Heart left ventricle (tissue), 16 donors: Measurements from ENCODE around the gene NLE1. TPM values are rescaled to one million over a fixed set of nuclear protein-coding genes. Genes with fewer than 3 reads are reported as not detected.

Experiments used
- ATAC-seq, 4 donors: fragments of 200-7000 bp; cut with Tn5 transposase; one replicate each; pipeline ENCODE4 v1.9.1; 2020 to 2022; ENCODE audit warnings: moderate library complexity in 4 of 4, mild to moderate bottlenecking in 3 of 4, moderate number of reproducible peaks in 1 of 4
- DNase-seq, 5 donors: peaks; one replicate each; pipeline ENCODE4 v3.0.0-alpha.2; 2020
- H3K27ac ChIP-seq, 12 donors: fragments of 200-600 bp; sonication (generic) in 4 of 12; one replicate each; pipeline versions ENCODE4 v1.5.0 to v1.8.0; 2016 to 2022; ENCODE audit warnings: mild to moderate bottlenecking in 2 of 12
- H3K27me3 ChIP-seq, 9 donors: fragments of 200-600 bp; sonication (generic) in 2 of 9; one replicate each; pipeline versions ENCODE4 v1.5.1 to v1.8.0; 2016 to 2022; ENCODE audit warnings: mild to moderate bottlenecking in 3 of 9
- H3K36me3 ChIP-seq, 9 donors: fragments of 200-600 bp; sonication (generic) in 2 of 9; one replicate each; pipeline versions ENCODE4 v1.5.0 to v1.8.0; 2018 to 2022; ENCODE audit warnings: mild to moderate bottlenecking in 2 of 9
- H3K4me1 ChIP-seq, 12 donors: fragments of 200-600 bp; sonication (generic) in 4 of 12; one replicate each; pipeline versions ENCODE4 v1.5.0 to v1.8.0; 2016 to 2022; ENCODE audit warnings: mild to moderate bottlenecking in 3 of 12
- H3K4me3 ChIP-seq, 12 donors: fragments of 200-600 bp; sonication (generic) in 4 of 12; one replicate each; pipeline versions ENCODE4 v1.5.0 to v1.8.0; 2017 to 2022; ENCODE audit warnings: mild to moderate bottlenecking in 9 of 12, moderate library complexity in 4 of 12
- H3K9me3 ChIP-seq, 12 donors: fragments of 200-600 bp; sonication (generic) in 4 of 12; one replicate each; pipeline versions ENCODE4 v1.5.0 to v1.8.0; 2016 to 2022; ENCODE audit warnings: mild to moderate bottlenecking in 1 of 12
- POLR2A ChIP-seq, 2 donors: fragments of 450-650 bp; IDR thresholded peaks; one replicate each; pipeline ENCODE4 v1.6.1; 2017; ENCODE audit warnings: antibody characterized with exemption in 2 of 2, mild to moderate bottlenecking in 2 of 2, moderate library complexity in 2 of 2
- WGBS, 4 donors: extraction: QIAGEN DNeasy Blood & Tissue Kit in 2 of 4; methylation state at CpG; one replicate each; pipeline versions ENCODE4 v1.1.5 to v1.1.7; 2013 to 2018; 5-methylcytosine and 5-hydroxymethylcytosine counted together
- intact Hi-C, 10 donors: fragments of 100-400 bp; cut with DNase I; formaldehyde crosslinking; loops; one replicate each; pipeline versions ENCODE4 v1.11.1 to v1.14.2; 2022
- polyA plus RNA-seq, 2 donors: library from polyadenylated mRNA; stranded (reverse); fragments of 200-250 nt; gene quantifications; one replicate each; pipeline ENCODE4 v1.2.3, GENCODE V29; 2013
- total RNA-seq, 9 donors: library from RNA; depleted of rRNA in 2 of 9; stranded (reverse); fragments of >200 nt in 2 of 9; fragmentation: NEBNext Ultra II Directional in 3 of 9; extraction: Animal tissue kit (Norgen Biotek cat#: 25700) in 3 of 9; gene quantifications; one replicate each; pipeline versions ENCODE4 v1.1.0 to v1.2.4, GENCODE V29; 2016 to 2023
- TF ChIP-seq, protein P1 (sequence below), 12 donors: fragments of 200-600 bp; sonication (generic) in 4 of 12; IDR thresholded peaks; one replicate each; pipeline versions ENCODE4 v1.5.0 to v1.8.0; 2018 to 2022; ENCODE audit warnings: antibody characterized with exemption in 12 of 12, mild to moderate bottlenecking in 5 of 12
- donor health status: ischemic (EF 13 %, LVEDD 7.1; RV severe dilation, severe dysfunction).
- donor health status: healthy with polysubstance abuse.
- donor health status: DM: no; HTN: yes; CAD: no.
- donor health status: DM: no; HTN: no; CAD: no.
- donor health status: ischemic (EF 25% LVEDD 6.9; RV normal size, moderate dysfunction).
- donor health status: ischemic (EF 25% LVEDD 5.7; RV mildly dilated, moderate dysfunction).
- donor health status: healthy.
- donor health status: DM: yes; HTN: yes; CAD: no.
- donor health status: ischemic (EF 35%, LVEDD 5.7; RV mildly dilated, moderate dysfunction).
- donor health status: nonischemic (EF 11% LVEDD 7.7; RV severe dilation, severe dysfunction).
- donor health status: DM: yes; HTN: yes; CAD: no.
- donor health status: PGD.
- donor health status: ischemic (EF 29% LVEDD 5.4; RV normal size, mild dysfunction).
- donor health status: nonischemic (EF 23%, LVEDD 6.1; RV moderate dilation, normal function).

Gene NLE1
- total and polyA plus RNA-seq, 11 donors: 1.8 to 8.5 (median 4.2) TPM

DNA sequence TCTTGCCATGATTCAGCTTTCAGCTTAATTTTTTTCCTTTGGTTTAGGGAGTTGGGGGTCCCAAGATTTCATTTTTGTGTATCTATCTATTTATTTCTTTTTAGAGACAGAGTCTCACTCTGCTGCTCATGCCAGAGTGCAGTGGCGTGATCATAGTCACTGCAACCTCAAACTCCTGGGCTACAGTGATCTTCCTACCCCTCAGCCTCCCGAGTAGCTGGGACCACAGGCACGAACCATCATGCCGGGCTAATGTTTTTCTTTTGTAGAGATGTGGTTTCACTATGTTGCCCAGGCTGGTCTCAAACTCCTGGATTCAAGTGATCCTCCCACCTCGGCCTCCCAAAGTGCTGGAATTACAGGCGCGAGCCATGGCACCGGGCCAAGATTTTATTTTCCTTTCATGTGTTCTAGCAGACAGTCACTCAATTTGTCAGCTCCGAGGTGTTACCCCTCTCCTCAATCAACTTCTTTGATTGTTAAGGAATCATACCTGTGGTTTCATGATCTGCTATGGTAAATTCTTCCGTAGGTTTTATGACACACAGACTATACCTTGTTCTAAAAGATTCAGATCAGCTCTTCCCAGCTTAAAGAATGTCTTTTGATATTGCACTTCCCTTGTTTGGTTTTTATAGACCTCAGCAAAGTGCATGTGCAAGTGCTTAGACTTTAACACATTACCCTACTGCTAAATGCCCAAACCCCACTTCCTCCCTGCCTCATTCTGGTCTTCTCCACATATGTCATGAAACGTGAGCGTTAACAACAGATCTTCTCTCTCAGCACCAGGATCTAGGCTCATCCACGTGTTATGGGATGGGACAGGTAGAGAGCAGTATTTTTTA lies 18.5 kb upstream of the NLE1 start:
- Histone ChIP-seq H3K4me1 (peaks cover 0 to 17% (median 0%) of the 10 kb centered on the region in 12 donors), H3K36me3 (peaks cover 0 to 94% (median 25%) of the 10 kb centered on the region in 9 donors), H3K4me3 (no peak overlapping the region), H3K27me3 (no peaks in the 10 kb centered on the region), H3K27ac (peak overlapping the region in 1 of 12 donors; percentile 70), H3K9me3 (no peaks in the 10 kb centered on the region)
- 80 to 86% (median 84%) methylated on average over 13 of the region's 13 CpGs for WGBS, 4 donors
- ATAC-seq: no peak
- no peak for DNase-seq
- intact Hi-C loops: loop anchor here in 2 of 10 donors (10.0 kb wide), 1 partner anchor 584 kb away; no protein-coding TSS in a partner anchor
- no peak for TF ChIP-seq POLR2A (IDR thresholded peaks at IDR 0.05)
- TF ChIP-seq, protein P1, sequence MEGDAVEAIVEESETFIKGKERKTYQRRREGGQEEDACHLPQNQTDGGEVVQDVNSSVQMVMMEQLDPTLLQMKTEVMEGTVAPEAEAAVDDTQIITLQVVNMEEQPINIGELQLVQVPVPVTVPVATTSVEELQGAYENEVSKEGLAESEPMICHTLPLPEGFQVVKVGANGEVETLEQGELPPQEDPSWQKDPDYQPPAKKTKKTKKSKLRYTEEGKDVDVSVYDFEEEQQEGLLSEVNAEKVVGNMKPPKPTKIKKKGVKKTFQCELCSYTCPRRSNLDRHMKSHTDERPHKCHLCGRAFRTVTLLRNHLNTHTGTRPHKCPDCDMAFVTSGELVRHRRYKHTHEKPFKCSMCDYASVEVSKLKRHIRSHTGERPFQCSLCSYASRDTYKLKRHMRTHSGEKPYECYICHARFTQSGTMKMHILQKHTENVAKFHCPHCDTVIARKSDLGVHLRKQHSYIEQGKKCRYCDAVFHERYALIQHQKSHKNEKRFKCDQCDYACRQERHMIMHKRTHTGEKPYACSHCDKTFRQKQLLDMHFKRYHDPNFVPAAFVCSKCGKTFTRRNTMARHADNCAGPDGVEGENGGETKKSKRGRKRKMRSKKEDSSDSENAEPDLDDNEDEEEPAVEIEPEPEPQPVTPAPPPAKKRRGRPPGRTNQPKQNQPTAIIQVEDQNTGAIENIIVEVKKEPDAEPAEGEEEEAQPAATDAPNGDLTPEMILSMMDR (IDR thresholded peaks at IDR 0.05): no peak

DNA sequence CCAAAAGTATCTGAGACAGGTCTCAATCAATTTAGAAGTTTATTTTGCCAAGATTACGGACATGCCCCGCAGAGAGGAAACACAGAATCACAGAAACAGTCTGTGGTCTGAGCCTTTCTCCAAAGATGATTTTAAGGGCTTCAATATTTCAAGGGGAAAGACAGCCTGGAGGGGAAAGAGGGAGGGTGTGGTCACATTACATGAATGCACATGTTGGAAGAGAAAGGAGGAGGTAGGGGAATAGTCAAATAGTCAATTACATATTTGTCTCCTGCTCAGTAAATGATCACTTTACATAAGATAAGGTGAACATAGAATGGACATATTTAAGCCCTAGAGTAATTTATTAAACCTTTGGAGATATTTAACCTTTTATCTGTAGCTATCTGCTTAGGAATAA lies 17.8 kb upstream of the NLE1 start:
- intact Hi-C loops: loop anchor here in 3 of 10 donors (10.0 kb wide), 2 partner anchors 55 to 585 kb away; no protein-coding TSS in a partner anchor
- ATAC-seq (no peak), DNase-seq (no peak)
- TF ChIP-seq, protein P1 (IDR thresholded peaks at IDR 0.05): no peak
- no peak for TF ChIP-seq POLR2A (IDR thresholded peaks at IDR 0.05)
- Histone ChIP-seq H3K27me3 (no peaks in the 10 kb centered on the region), H3K36me3 (peaks cover 0 to 94% (median 27%) of the 10 kb centered on the region in 9 donors), H3K4me3 (no peak overlapping the region), H3K27ac (peak overlapping the region in 1 of 12 donors; percentile 70), H3K4me1 (peaks cover 0 to 17% (median 0%) of the 10 kb centered on the region in 12 donors), H3K9me3 (no peaks in the 10 kb centered on the region)
- 88 to 96% (median 93%) methylated on average over 2 of the region's 2 CpGs for WGBS, 4 donors

DNA sequence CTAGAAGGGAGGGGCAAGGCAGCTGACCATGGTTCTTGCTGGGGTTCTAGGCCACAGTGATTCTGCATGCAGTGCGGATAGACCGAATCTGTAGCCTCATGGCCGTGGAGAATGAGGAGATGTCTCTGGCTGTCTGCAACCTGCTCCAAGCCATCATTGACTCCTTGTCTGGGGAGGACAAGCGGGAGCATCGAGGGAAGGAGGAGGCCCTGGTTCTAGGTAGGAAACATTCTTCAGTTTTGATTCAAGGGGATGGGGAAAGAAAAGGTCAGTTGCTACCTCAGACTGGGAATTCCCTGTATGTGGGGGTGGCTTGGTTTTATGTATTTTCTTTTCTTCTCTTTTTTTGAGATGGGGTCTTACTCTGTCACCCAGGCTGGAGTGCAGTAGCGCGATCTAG lies 13.1 kb upstream of the NLE1 start:
- H3K36me3 ChIP-seq: peaks cover 0 to 91% (median 22%) of the 10 kb centered on the region in 9 donors

More for the DNA sequence above, 13.1 kb upstream of the NLE1 start:
- no peaks in the 10 kb centered on the region for H3K27me3 ChIP-seq
- TF ChIP-seq POLR2A (IDR thresholded peaks at IDR 0.05): no peak
- TF ChIP-seq, protein P1 (IDR thresholded peaks at IDR 0.05): no peak
- H3K4me3 ChIP-seq: no peak overlapping the region
- DNase-seq (no peak), ATAC-seq (no peak)
- H3K9me3 ChIP-seq: no peaks in the 10 kb centered on the region
- intact Hi-C loops: loop anchor here in 1 of 10 donors (10.0 kb wide), 1 partner anchor 60 kb away; no protein-coding TSS in a partner anchor
- WGBS, 4 donors: 93 to 96% (median 95%) methylated on average over 7 of the region's 7 CpGs
- peaks cover 0 to 12% (median under 1%) of the 10 kb centered on the region in 12 donors for H3K4me1 ChIP-seq
- H3K27ac ChIP-seq: no peak overlapping the region
